Endothelial cell of hepatic sinusoid (primary cell): ENCODE measurements around the gene ARHGEF33.

Experiments
- in situ Hi-C: cut with HindIII; loops from 2 replicates; pipeline ENCODE4 v1.10.0; 2017; ENCODE audit warnings: low sequenced_read_pairs

Gene ARHGEF33

GRCh38 chr2:39000552-39000951, 110.9 kb downstream of the ARHGEF33 start:
- in situ Hi-C loops: no loop called here

DNA sequence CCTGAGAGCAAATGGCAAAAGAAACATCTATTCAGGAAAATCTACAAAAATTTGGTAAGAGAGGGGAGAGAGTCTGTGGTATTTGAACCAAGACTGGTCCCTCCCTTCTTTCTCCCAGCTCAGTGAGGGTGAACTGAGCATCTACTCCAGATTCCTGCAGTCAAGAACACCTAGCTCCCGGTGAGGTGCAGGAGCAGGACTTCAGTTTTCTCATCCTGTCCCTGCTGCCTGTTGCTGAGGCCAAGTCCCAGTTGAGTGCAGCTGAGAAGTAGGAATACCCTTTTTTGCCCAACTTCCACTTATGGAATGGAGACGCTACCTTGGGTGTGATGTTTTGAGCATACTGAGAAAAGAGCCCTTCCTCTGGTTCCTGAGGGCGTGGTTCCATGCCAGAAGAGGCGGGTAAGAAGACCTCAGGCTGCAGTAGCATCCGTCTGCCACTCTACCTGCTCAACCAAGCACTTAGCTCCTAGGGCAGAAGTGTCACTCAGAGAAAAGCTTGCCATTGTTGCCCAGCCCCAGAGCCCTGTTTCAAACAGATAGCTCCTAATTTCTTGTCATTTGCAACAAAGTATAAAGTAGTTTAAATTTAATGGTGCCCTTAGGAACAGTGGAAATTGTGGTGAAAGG, 118.3 kb downstream of the ARHGEF33 start:
- in situ Hi-C loops: no loop called here

GRCh38 chr2:39008665-39009064, 119.0 kb downstream of the ARHGEF33 start:
- in situ Hi-C loops: no loop called here

- in situ Hi-C loops: no loop called here
Observed at GRCh38 chr2:39013871-39014270, 124.2 kb downstream of the ARHGEF33 start.

DNA sequence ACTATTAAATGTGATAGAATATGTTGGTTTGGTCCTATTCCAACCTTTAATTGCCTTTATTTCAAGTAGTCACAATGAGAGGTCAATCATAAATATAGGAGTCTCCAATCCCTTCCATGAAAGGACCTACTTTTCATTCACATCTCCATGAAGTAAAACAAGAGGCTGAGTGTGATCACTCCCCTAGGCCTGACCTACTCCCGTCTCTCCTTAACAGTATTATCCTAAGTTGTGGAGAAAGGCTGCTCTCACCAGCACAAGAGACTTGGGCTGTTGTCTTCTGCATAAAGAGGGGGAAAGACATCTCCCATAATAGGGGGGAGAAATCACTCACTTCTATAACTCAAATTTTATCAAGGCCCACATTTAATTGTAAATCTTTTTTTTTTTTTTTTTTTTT, 125.7 kb downstream of the ARHGEF33 start:
- in situ Hi-C loops: no loop called here

DNA sequence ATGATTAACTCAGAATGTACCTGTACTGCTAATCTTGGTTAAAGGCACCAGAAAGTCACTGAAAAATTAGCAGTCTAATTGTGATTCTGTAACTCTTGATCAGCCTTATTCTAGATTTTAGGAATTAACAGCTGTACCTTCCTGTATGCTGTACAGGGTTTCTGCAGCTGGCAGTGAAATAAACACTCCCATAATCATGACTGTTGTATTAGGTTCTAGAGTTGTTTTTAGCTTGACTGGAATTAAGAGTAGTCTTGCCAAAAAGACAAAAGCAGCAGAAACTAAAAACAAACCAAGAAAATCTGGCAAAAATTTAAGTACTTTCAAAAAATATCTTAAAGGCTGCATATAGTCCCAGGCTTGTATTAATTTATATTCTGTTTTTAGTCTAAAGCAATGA, 127.7 kb downstream of the ARHGEF33 start:
- in situ Hi-C loops: no loop called here

DNA sequence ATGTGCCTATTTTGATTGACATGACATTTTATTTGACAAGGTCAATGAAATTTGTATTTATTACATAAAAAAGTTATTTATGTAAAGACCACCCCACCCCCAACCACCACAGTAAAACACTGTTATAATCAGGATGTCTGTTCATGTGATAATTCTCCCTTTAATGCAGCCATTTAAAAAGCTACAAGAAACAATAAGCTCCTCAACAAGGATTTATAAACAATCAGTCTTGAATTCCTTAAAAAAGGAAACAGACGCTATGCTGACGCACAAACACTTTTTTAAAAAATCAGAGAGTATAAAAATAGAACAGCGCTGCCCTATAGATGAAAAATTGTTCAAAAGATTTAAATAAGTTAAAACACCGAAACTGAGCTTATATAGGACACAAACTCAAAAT, 129.0 kb downstream of the ARHGEF33 start:
- in situ Hi-C loops: no loop called here

GRCh38 chr2:39020383-39020782, 130.7 kb downstream of the ARHGEF33 start:
- in situ Hi-C loops: no loop called here

DNA sequence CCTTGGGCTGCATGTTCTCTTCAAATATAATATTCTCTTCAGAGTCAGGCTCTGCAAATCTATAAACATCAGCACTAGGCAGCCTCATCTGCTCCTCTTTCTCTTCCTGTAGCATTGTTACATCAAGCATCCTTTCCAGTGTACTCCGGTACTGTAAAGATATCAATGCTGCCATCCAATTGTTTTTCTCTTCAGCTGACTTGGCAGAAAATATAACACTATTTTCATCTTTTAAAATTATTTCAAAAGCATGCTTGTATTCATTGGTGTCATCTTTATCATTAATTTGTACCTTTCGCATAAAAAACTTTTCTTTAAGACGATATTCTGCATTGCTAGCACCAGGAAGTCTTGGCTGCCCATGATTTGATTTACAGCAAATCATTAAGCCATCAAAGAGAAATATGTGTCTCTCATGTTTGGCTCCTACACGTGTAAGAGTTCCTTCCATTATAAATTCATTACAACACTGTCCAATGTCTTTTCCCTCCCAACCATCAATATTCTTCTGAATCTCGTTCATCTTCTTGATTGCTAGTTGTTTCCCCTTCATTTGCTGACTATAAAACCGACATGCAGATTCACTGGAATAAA, 133.1 kb downstream of the ARHGEF33 start:
- in situ Hi-C loops: no loop called here

- in situ Hi-C loops: no loop called here
Observed at GRCh38 chr2:39023649-39024048, 134.0 kb downstream of the ARHGEF33 start.

GRCh38 chr2:39024833-39025232, 135.2 kb downstream of the ARHGEF33 start:
- in situ Hi-C loops: no loop called here
